Uterus (tissue), 4 donors: Measurements from ENCODE around the gene CPNE4. TPM values are rescaled to one million over a fixed set of nuclear protein-coding genes. Genes with fewer than 3 reads are reported as not detected.

ENCODE experiments used
- DNase-seq, 2 donors: peaks; one replicate each; pipeline ENCODE4 v3.0.0-alpha.2; 2019 to 2020
- H3K27ac ChIP-seq, 2 donors: fragments of 200-600 bp; sonication (generic); 1 replicate in 1 of 2; 2 replicates in 1 of 2; pipeline ENCODE4 v1.5.1; 2016 to 2018
- H3K27me3 ChIP-seq, 2 donors: fragments of 200-600 bp; sonication (generic); one replicate each; pipeline ENCODE4 v1.5.1; 2018 to 2019; ENCODE audit warnings: control low read depth in 1 of 2
- H3K36me3 ChIP-seq, 2 donors: fragments of 200-600 bp; sonication (generic); one replicate each; pipeline ENCODE4 v1.5.1; 2019; ENCODE audit warnings: control low read depth in 1 of 2
- H3K4me1 ChIP-seq, 2 donors: fragments of 200-600 bp; sonication (generic); one replicate each; pipeline ENCODE4 v1.5.1; 2018 to 2019; ENCODE audit warnings: control low read depth in 1 of 2
- H3K4me3 ChIP-seq, 2 donors: fragments of 200-600 bp; sonication (generic); 1 replicate in 1 of 2; 2 replicates in 1 of 2; pipeline ENCODE4 v1.5.1; 2018 to 2019; ENCODE audit warnings: mild to moderate bottlenecking in 1 of 2
- H3K9me3 ChIP-seq, 2 donors: fragments of 200-600 bp; sonication (generic); one replicate each; pipeline ENCODE4 v1.5.1; 2019; ENCODE audit warnings: control low read depth in 1 of 2
- POLR2A ChIP-seq, 2 donors: fragments of 450-650 bp; IDR thresholded peaks; one replicate each; pipeline ENCODE4 v1.6.1; 2016; ENCODE audit warnings: antibody characterized with exemption in 2 of 2, mild to moderate bottlenecking in 1 of 2, moderate library complexity in 1 of 2
- intact Hi-C: fragments of 100-400 bp; cut with DNase I; formaldehyde crosslinking; loops from one replicate; pipeline ENCODE4 v1.15.1; 2023; ENCODE audit warnings: low total_unique reads
- total RNA-seq, 4 donors: library from RNA; depleted of rRNA in 3 of 4; stranded (reverse); fragments of >200 nt in 3 of 4; gene quantifications; one replicate each; pipeline versions ENCODE4 v1.1.0 to v1.2.4, GENCODE V29; 2014 to 2023
- TF ChIP-seq, protein P1 (sequence below), 4 experiments: fragments of 200-600 bp in 2 of 4; fragments of 450-650 bp in 2 of 4; sonication (generic) in 2 of 4; IDR thresholded peaks; one replicate each; pipeline ENCODE4 v1.5.1; 2016 to 2019; ENCODE audit warnings: antibody characterized with exemption in 4 of 4, mild to moderate bottlenecking in 2 of 4, moderate library complexity in 1 of 4
- donor health status: DM: yes; HTN: yes; CAD: no.

Gene CPNE4
- total RNA-seq, 4 donors from 2014 or later = 0.35 TPM; not detected in 3

DNA sequence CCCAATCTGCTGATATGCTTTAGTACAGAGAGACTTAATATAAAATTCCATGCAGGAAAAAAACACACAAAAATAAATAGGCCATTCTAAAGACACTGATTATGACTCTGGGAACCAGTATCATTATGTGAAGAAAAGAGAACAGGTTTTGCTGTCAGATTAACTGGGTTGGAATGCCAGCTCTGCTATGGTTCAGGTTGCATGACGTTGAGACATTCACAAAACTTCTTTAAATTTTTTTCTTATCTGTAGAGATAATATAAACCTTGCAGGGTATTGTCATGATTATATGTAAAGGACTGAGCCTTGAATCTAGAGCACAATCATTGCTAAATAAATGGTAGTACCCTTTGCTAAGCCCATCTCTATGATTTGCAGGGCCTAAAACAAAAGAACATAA, 86.0 kb downstream of the CPNE4 start:
- Histone ChIP-seq H3K4me3 (no peak overlapping the region), H3K36me3 (no peaks in the 10 kb centered on the region)
- intact Hi-C loops = no loop called here

GRCh38 chr3:131944676-131945075, 90.1 kb downstream of the CPNE4 start:
- no peaks in the 10 kb centered on the region for H3K4me1 ChIP-seq
- H3K9me3 ChIP-seq = no peaks in the 10 kb centered on the region
- H3K4me3 ChIP-seq = no peak overlapping the region
- H3K36me3 ChIP-seq = no peaks in the 10 kb centered on the region
- TF ChIP-seq POLR2A (IDR thresholded peaks at IDR 0.05) = no peak
- TF ChIP-seq, protein P1, sequence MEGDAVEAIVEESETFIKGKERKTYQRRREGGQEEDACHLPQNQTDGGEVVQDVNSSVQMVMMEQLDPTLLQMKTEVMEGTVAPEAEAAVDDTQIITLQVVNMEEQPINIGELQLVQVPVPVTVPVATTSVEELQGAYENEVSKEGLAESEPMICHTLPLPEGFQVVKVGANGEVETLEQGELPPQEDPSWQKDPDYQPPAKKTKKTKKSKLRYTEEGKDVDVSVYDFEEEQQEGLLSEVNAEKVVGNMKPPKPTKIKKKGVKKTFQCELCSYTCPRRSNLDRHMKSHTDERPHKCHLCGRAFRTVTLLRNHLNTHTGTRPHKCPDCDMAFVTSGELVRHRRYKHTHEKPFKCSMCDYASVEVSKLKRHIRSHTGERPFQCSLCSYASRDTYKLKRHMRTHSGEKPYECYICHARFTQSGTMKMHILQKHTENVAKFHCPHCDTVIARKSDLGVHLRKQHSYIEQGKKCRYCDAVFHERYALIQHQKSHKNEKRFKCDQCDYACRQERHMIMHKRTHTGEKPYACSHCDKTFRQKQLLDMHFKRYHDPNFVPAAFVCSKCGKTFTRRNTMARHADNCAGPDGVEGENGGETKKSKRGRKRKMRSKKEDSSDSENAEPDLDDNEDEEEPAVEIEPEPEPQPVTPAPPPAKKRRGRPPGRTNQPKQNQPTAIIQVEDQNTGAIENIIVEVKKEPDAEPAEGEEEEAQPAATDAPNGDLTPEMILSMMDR (IDR thresholded peaks at IDR 0.05) = no peak
- intact Hi-C loops = no loop called here
- no peaks in the 10 kb centered on the region for H3K27me3 ChIP-seq
- no peak for DNase-seq
- H3K27ac ChIP-seq = no peak overlapping the region

More for the DNA sequence above, 86.0 kb downstream of the CPNE4 start:
- TF ChIP-seq, protein P1 (IDR thresholded peaks at IDR 0.05) = no peak
- TF ChIP-seq POLR2A (IDR thresholded peaks at IDR 0.05) = no peak
- Histone ChIP-seq H3K27me3 (no peaks in the 10 kb centered on the region), H3K4me1 (no peaks in the 10 kb centered on the region), H3K27ac (no peak overlapping the region), H3K9me3 (no peaks in the 10 kb centered on the region)
- no peak for DNase-seq

- H3K27me3 ChIP-seq = no peaks in the 10 kb centered on the region
- no peak for TF ChIP-seq POLR2A (IDR thresholded peaks at IDR 0.05)
- TF ChIP-seq, protein P1 (IDR thresholded peaks at IDR 0.05) = no peak
- H3K9me3 ChIP-seq = no peaks in the 10 kb centered on the region
- no peak overlapping the region for H3K27ac ChIP-seq
- intact Hi-C loops = no loop called here
- no peaks in the 10 kb centered on the region for H3K36me3 ChIP-seq
- H3K4me1 ChIP-seq = no peaks in the 10 kb centered on the region
- no peak for DNase-seq
- H3K4me3 ChIP-seq = no peak overlapping the region
Measured at GRCh38 chr3:131933665-131934064, 101.1 kb downstream of the CPNE4 start.

- H3K36me3 ChIP-seq = no peaks in the 10 kb centered on the region
- H3K27me3 ChIP-seq = no peaks in the 10 kb centered on the region
- DNase-seq = no peak
- no peak overlapping the region for H3K4me3 ChIP-seq
- no peaks in the 10 kb centered on the region for H3K4me1 ChIP-seq
- no peak overlapping the region for H3K27ac ChIP-seq
- no peaks in the 10 kb centered on the region for H3K9me3 ChIP-seq
- no peak for TF ChIP-seq POLR2A (IDR thresholded peaks at IDR 0.05)
- TF ChIP-seq, protein P1 (IDR thresholded peaks at IDR 0.05) = no peak
- intact Hi-C loops = no loop called here
Measured at GRCh38 chr3:131928593-131928992, 106.2 kb downstream of the CPNE4 start.

- Histone ChIP-seq H3K27me3 (no peaks in the 10 kb centered on the region), H3K36me3 (no peaks in the 10 kb centered on the region), H3K4me1 (no peaks in the 10 kb centered on the region), H3K27ac (no peak overlapping the region), H3K4me3 (no peak overlapping the region), H3K9me3 (no peaks in the 10 kb centered on the region)
- DNase-seq = no peak
- intact Hi-C loops = no loop called here
- TF ChIP-seq POLR2A (IDR thresholded peaks at IDR 0.05) = no peak
- TF ChIP-seq, protein P1 (IDR thresholded peaks at IDR 0.05) = no peak
Measured at GRCh38 chr3:131925571-131925970, 109.2 kb downstream of the CPNE4 start.
